Activated CD8-positive, alpha-beta memory T cell treated with anti-CD3 and anti-CD28 coated beads, Interleukin-2, amount 50 U/mL, for 4 hours (primary cell): ENCODE results near the gene ARMC6.
"Not testable (repeated sequence)": the region's sequence is repeated elsewhere in the genome, so short reads cannot be mapped to it uniquely, and the experiment has no call there.

Source experiments
- DNase-seq: peaks from one replicate; pipeline ENCODE4 v3.0.0-alpha.2; 2020

ARMC6 gene

DNA sequence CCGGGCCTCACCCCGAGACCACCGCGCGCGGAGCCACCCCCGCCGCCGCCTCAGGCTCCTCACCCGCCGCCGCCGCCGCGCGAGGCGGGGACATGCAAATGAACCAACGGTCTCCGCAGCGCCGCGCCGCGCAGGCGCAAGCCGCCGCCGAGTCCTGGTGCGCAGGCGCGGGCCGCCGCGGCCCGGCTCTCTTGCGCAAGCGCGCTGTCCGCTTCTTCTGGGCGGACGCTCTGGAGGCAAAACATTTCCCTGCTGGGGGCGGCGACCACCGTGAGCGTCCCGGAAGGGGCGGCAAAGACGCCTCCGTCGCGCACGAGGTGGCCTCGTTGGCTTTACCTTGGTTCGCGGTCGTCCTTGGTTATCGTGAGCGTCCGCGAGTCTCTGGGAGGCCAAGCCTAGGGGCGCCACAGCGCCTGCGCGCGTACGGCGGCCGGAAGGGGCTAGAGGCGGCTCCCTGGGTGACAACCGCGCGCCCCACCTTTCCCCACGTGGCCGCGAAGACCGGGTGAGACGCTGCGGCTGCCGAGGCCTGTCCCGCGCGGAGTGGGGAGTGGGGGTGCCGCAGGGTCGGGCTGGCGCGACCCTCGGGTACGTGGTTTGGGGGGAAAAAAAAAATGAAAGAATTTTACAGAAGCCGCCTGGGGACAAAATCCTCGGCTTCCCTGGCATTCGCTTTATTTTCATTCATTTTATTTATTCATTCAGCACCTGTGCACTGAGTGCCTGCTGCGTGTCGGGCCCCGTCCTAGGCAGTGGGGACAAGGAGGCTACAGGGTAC, at the start of gene ARMC6, which contains the start of gene SUGP2:
TSS of gene ARMC6 (plus strand) at position 178 of the 778 bp plus-strand sequence. CDS start 607 bp downstream, outside the sequence.
TSS of gene SUGP2 (minus strand) at position 92 of the 778 bp plus-strand sequence. CDS start 2,446 bp downstream, outside the sequence.
- peak; percentile 86 for DNase-seq

DNA sequence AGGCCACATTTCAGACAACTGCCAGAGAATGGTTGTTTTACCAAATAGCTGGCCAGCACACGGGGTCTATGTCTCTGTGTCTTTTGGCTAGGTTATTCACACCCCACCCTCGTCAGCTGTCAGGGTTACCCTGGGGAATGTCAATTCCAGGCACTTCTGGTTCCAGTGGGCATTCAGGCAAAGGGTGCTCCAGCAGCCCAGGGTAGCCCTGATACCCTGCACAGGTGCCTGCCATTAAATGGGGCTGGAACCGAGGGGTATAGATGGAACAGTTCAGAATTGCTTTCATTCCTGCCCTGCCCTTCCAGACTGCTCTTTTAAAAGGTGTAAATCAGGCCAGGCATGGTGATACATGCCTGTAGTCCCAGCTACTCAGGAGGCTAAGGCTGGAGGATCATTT, 49.2 kb upstream of the ARMC6 start:
- no peak for DNase-seq

DNA sequence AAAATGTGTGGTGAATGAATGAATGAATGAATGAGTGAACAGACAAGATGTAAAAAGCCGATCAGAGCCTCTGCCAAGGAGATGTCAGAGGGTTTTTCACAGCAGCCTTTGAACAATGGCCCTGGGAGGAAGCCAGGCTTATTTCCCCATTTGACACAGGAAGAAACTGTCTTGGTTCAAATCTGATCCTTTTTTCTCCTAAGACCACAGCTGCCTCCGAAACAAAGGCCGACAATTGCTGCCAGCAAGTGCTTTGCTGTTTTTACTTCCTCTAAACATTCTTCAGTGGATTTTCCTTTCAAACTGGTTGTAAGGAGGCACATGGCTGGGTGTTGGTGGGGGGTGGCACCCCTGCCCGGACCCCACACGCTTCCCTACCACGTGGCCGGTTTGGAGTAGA, 48.1 kb upstream of the ARMC6 start:
- DNase-seq = no peak

DNA sequence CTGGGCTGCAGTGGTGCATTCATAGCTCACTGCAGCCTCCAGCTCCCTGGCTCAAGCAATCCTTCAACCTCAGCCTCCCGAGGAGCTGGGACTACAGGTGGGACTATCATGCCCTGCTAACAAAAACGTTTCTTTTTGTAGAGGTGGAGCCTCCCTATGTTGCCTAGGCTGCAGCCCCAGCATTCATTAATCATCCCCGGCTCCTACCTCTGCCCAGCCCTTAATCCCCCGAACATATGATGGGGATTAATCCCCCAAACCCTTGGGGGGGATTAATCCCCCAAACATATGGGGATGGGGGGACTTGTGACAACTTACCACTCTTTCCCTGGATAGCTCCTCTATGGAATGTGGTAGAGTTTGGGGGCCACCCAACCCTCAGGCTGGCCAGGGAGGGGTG, 45.9 kb upstream of the ARMC6 start:
- no peak for DNase-seq

DNA sequence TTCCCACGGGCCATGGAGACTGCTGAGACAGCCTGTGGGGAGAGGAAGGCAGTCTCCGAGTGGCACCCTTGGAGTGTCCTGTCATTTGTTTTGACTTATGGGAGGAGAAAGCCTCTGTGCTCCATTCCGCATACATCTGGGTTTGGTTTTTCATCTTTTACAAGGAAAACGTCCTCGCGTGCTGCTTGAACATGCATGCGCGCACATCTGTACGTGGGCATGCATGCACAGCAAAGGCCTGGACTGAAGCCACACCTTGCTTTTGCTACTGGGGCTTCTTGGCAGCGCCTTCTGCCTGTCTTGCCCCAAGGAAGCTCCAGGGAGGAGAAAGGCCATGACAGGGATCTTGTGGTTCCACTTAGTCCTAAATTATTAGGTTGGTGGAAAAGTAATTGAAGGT, 44.1 kb upstream of the ARMC6 start:
- no peak for DNase-seq

DNA sequence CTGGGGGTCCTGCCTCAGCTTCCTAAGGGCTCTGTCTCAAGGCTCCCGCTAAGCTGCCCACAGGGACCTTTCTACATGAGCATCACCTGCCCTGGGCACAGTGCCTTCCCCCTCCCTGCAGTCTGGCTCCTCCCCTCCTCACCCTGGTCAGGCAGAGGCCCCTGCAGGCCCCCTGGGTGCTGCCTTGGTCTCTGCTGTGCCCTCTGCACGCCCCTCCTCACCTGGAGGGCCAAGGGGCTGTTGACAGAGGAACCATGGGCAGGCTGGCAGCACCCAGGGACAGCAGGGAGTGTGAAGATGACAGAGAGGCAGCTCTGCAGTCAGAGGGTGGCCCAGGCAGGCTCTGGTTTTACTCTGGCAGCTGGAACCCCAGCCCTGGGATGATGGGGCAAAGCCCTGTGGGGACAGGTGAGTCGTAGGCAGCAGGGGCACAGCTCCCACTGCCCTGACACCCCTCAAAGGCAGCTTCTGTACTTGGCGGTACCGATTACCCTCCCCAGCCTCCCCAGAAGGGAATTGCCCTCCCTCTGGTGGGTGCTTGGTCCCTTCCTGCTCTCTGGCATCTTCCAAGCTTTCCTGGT, 43.2 kb upstream of the ARMC6 start:
- no peak for DNase-seq

DNA sequence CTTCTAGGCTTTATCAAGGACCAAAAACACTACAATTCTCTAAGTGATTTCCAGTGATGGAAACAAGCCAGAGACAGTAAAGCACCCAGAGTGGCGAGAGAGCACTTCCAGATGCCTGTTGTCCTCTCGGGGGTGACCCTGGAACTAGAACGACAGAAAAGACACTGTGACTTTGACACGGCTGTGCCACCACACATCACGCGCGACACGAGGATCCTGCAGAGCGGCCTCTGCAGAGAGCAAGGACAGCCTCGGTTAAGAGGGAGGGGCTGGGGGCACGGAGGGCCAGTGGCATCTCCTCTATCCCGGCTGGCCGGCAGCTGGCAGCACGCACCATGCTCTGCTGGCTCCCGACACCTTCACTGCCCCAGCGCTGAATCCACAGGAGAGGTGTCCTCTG, 42.4 kb upstream of the ARMC6 start:
- DNase-seq = no peak

DNA sequence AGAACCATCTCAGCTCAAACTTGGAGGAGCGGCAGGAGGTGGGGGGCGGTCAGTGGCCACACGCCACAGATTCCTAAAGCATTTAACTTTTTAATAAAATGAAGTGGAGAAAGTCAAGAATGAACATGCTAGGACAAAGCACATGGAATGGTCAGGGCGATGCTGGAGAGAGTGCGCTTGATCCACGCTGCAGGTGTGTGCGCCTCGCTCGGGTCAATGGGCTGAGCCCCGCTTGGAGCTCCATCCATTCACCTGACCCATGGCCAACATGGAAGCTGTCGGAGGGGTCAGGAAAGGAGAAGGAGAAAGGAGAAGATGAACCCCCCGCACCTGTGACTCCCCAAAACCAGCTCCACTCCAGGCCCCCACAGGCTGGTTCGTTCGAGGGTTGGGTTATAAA, 41.9 kb upstream of the ARMC6 start:
- no peak for DNase-seq

DNA sequence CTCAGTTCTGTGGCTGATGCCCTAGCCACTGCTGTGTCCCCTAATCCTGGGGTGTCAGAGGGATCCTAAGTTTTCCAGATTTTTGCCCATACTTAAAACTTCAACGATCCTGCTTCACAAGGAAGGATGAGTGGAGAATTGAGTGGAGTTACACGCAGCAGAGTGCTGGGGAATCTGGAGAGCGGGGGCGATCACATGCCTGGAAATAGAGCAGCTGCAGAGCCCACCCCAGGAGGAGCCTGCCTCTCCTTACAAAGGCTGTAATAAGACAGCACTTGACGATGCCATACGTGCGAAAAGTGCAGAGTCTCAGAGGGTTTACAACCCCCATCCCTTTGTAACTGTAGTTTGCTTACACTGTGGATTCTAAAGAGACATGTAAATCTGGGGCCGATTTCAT, 40.7 kb upstream of the ARMC6 start:
- DNase-seq = no peak

DNA sequence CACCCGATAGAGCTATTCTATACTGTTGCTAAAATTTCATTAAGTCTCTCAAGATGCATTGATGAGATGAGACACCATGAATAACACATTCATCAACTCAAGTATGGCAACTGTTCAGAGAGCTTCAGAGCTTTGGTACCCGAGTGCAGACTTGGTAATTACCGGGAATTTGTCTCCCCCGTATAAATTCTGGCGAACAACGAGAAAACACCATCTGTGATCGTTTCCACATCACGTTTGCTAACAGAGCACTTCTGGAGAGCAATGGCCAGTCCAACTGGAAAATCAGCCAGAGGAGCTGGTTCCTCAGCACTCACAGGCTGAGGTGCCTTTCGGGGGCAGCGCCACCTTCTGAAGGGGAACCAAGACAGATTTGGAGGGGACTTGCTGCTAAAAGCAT, 40.3 kb upstream of the ARMC6 start:
- DNase-seq = no peak

DNA sequence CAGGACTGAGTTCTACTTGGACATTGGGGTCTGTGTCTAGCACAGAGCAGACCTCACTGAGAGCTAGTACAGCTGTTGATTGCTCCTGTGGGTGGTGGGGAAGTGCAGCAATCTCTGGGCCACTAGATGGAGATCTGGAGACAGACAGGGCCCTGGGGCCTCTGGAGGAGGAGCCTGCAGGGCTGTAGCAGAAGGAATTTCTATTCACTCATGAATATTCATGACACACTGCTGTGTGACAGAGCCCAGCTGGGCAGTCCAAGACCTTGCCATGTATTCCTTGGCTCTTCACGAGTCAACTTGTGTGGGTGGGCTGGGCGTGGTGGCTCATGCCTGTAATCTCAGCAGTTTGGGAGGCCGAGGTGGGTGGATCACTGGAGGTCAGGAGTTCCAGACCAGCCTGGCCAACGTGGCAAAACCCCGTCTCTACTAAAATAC, 37.6 kb upstream of the ARMC6 start:
- DNase-seq = no peak

DNA sequence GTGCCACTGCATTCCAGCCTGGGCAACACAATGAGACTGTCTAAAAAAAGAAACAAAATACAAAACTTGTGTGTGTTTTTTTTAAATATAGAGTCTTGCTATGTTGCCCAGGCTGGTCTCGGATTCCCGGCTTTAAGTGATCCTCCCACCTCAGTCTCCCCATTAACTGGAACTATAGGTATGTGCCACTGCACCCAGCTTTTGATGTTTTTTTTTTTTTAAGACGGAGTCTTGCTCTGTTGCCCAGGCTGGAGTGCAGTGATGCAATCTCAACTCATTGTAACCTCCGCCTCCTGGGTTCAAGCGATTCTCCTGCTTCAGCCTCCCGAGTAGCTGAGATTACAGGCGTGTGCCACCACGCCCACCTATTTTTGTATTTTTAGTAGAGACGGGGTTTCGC, 37.1 kb upstream of the ARMC6 start:
- no peak for DNase-seq

DNA sequence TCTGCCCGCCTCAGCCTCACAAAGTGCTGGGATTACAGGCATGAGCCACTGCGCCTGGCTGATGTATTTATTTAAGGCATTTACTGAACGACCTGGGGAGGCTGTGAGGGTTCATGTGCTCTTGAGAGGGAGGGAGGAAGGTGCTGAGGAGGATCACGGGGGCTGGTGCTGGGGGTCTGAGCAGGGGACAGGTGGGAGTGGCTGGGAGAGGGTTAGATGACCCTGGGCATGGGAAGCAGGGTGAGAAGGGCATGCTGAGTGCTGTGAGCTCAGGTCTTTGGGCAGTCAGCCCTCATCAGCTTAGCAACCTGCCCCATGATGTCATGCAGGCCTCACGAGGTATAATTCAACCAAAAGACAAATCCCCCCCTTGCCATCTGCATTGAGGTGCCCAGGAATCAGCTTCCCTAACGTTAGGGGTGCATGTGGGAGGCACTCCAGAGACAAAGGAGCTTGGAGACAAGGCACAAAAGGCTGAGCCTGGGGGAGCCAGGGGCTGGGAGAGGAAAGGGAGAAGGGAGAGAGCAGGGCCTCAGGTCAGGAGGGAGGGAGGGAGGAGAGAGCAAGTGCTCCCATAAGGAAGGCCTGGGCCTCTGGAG, 36.5 kb upstream of the ARMC6 start:
- no peak for DNase-seq

DNA sequence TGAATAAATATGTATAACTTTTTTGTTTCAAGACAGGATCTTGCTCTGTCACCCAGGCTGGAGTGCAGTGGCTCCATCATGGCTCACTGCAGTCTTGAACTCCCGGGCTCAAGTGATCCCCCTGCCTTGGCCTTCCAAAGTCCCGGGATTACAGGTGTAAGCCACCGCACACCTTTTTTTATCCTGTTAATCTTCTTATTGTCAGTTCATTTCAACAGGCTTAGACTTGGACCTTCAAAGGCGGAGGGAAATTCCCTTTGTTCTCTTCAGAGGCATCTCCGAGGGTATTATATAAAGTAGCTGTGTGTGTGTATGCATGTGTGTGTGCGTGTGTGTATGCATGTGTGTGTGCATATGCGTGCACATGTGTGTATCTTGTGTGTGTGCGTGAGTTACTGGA, 35.1 kb upstream of the ARMC6 start:
- no peak for DNase-seq

DNA sequence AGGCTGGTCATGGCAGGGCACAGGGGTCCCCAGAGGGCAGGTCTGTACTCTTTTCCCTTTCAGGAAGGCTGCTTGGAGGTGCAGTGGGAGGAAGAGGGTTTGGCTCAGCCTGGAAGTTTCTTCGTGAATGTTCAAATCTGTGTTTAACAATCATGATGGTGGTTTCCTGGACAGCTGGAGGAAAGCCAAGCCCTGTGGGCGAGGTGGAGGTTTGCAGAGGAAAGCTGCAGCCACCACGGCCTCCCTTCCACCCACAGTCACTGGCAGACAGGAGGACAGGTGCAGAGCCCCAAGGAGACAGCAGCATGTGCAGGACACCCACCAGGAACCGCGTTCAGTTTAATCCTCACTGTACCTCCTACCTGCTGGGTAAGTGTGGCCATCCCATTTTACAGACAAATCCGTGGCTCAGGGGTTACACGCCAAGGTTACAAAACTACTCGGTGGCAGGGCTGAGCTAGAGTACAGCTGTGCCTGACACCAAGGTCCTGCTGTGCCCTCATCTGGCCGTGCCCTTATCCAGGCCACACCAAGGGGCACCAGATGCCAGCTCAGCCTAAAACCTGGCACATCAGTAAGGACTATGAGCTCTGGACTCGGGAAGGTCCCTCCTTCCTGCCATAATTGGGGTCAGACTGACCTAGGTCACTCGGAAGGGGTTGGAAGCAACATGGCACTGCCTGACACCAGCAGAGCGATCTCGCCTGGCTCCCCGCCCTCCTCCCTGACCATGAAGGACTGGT, 34.2 kb upstream of the ARMC6 start:
- DNase-seq = no peak

DNA sequence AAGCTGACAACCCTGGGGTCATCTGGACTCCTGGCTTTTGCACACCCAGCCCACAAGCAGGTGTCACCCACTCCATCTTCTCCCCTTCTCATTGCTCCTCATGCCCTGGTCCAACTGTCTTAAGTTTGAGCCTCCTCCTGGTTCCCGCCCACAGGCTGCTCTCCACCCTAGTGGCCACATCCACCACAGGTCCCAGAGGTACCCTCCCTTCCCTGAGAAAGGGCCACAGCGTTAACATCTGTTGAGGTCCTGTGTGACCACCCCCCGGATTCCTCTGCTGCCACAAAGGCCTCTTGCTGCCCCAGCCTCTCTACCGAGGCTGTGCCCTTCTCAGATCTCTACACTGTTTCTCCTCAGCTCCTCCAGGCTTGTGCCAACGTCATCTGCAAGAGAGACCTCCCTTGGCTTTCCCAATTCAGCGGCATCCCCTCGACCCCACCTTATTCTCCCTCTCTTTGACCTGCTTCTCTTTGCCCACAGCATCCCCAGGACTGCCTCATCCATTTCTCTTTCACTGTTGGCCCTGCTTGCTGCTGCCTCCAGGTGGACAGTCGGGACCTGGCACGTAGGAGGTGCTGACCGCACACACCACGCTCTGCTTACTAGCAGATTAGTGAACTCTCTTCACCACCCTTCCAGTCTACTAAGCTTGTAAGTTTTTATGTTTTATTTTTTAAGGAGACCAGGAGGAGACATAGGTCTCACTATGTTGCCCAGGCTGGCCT, 33.3 kb upstream of the ARMC6 start:
- no peak for DNase-seq

DNA sequence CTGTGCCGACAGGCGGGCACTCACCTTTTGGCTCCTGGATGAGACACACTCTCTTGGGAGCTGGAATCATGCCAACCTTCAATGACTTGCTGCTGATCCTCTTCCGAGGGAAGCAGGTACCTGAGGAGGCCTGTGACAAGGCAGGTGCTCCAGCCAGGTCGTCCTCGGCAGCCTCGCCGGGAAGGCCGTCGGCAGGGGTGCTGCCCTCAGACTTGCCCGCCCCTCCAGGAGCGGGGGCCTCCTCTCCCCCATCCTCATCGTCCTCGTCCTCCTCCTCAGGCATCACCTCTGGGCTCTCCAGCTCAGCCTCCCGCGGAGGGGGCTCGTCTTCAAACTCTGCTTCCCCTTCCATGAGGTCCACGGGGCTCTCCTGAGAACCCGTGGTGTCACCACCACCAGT, 29.3 kb upstream of the ARMC6 start:
- DNase-seq = no peak

DNA sequence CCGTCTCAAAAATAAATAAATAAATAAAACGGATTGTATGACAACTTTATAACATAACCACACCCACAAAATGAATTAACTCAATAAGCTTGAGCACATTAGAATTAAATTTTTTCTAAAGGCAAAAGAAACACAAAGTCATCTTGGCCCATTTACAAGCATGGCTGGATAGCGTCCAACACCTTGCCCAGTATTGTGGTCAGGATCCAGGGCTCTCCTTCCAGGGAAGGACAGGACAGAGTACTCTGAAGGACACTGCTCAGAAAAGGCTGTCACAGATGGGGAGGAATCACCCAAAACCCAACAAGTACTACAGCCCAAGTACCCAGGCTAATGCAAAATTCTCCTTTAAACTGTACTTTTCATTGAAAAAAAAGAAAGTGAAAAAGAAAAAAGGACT, 27.2 kb upstream of the ARMC6 start:
- no peak for DNase-seq

DNA sequence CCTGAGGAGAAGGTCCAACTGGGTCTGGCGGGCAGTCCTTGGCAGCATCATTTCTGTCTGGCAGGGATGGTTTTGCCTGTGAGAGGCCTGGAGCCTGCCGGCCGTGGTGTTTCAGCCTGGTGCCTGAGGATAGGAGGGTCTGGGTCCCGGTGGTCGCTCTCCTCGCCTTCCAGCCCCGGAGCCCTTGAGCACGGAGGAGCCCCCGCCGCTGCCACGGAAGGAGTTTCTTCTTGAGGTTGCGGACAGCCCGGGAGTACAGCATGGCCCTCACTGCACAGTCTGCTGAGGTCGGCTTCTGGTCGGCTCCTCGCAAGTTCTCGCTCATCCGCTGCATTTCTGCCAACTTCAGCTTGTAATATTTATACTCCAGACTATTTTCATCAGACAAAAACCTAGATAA, 23.5 kb upstream of the ARMC6 start:
- DNase-seq = no peak

DNA sequence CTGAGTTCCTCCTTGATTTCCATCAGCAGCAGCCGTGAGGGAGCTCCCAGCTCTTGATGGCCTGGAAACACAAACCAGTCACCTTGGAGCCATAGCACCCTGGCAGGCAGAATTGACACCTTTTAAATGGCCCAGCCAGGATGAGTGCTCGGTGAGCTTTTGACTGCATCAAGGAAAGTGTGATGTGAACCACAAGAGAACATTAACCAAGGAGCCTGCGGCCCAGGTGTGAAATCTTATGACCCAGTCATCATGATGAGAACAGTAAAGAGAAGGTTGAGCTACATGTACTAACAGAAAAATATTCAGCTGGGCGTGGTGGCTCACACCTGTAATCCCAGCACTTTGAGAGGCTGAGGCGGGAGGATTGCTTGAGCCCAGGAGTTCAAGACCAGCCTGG, 22.9 kb upstream of the ARMC6 start:
- DNase-seq = no peak

DNA sequence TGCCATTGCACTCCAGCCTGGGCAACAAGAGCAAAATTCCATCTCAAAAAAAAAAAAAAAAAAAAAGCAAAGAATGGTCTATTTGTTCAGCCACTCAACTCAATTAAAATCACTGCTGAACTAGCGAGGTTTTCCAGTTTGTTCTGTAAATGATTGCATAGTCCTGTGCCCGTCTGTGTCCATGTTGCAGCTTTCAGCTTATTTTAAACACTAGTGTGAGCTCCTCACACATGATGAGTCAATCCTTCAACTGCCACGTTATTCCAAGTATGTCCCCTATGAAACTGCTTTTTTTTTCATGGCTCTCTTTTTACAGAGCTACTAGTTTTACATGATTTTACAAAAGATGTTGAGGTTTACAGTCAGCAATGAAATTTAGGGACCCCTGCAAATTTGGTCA, 12.3 kb upstream of the ARMC6 start:
- no peak for DNase-seq

DNA sequence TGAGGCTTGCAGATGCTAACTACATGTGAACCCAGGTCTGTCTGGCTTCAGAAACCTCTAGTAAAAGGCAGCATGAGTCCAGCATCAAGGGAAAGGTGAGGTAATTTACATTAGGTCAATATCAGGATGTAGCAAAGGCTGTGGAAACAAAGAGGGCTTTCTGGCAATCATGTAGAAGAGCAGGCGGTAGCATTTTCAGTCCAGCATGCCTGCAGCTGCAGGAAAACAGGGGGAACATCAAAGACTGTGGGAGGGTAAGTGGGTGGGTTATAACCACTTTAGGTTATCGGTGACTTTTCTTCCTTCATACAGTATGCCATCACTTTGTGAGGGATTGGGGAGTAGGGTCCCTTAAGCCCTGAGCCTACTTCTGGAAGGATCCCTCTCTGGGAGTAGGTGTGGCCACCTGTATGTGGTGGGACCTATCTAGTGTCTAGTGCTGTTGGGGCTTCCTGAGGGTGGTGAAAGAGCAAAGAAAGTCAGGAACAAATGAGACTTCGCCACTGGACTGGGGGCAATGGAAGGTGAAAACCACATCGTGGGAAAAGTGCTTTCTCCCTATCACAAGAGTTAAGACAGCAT, 10.9 kb upstream of the ARMC6 start:
- no peak for DNase-seq

DNA sequence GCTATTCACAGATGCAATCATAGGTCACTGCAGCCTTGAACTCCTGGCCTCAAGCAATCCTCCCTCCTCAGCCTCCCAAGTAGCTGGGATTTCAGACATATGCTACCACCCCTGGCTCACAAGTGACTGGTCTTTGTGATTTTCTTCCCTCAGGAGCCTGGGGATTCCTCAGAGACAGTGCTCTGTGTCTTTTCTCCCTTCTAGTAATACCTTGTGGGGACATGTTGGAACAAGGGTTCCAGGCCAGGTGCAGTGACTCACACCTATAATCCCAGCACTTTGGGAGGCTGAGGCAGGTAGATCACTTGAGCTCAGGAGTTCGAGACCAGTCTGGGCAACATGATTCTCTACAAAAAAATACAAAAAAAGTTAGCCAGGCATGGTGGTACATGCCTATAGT, 10.0 kb upstream of the ARMC6 start:
- DNase-seq = not testable (repeated sequence)
